Measurements from ENCODE around the gene MMP8. TPM values are rescaled to one million over a fixed set of nuclear protein-coding genes. Genes with fewer than 3 reads are reported as not detected.
"Not testable (repeated sequence)": the region's sequence is repeated elsewhere in the genome, so short reads cannot be mapped to it uniquely, and the experiment has no call there.

MMP8 gene
- total RNA-seq, 4 donors from 2014 or later, result 0.23 TPM; not detected in 3

DNA sequence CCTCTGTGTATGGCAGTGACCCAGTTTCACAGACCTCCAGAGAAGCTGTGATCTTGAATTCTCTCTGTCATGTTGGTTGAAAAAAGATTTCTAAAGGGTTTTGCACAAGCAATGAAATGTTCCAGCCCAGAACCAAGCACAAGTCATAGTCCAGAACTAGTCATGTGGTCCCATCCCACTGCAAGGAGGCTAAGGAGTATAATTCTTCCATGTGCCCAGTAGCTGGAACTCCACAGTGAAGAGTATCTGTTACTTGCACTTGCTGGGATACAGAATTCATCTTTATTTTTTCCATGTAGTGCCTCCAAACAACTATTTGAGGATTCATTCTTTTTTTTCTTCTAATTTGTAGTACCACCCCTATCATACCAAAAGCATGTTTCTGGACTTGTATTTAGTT, 9.9 kb upstream of the MMP8 start:
- ATAC-seq, result no peak
- H3K27ac ChIP-seq, result no peak overlapping the region
- no peaks in the 10 kb centered on the region for H3K36me3 ChIP-seq
- no peak overlapping the region for H3K4me3 ChIP-seq
- no peaks in the 10 kb centered on the region for H3K4me1 ChIP-seq
- H3K27me3 ChIP-seq, result no peaks in the 10 kb centered on the region
- TF ChIP-seq CTCF (IDR thresholded peaks at IDR 0.05) (no peak), POLR2AphosphoS5 (IDR thresholded peaks at IDR 0.05) (no peak), EP300 (IDR thresholded peaks at IDR 0.05) (no peak), POLR2A (IDR thresholded peaks at IDR 0.05) (no peak)
- no peaks in the 10 kb centered on the region for H3K9me3 ChIP-seq

DNA sequence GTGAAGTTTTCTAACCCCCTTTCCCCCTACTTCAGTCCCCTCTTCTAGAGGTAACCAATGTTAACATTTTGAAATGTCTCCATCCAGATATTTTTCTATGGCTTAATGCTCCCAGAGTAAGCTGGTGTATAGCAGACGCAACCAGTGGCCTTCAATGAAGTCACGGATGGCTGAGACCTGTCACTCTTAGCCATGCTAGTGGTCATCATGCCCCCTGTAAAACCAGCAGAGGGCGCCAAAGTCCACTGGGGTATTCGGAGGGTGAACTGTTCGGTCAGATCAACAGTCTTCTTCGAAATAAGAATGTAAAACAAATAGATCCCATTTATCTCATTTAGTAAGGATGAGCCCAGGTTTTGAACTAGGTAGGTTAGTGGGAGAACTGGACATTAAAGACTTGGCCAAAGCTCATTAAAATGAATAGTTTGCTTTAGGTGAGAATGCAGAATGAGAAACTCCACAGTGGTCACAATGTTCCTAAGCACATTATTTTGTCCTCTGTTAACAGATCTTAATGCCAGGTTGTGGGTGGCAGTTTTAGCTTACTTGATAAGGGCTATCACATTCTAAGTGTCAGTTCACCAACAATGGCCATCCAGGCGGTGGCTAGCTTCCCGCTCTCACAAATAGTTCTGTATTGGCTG, 8.6 kb upstream of the MMP8 start:
- Histone ChIP-seq H3K27ac (no peak overlapping the region), H3K27me3 (no peaks in the 10 kb centered on the region), H3K4me3 (no peak overlapping the region), H3K9me3 (no peaks in the 10 kb centered on the region), H3K36me3 (no peaks in the 10 kb centered on the region), H3K4me1 (no peaks in the 10 kb centered on the region)
- ATAC-seq, result no peak
- peak in 1 of 4 experiments; percentile 37 for TF ChIP-seq CTCF (IDR thresholded peaks at IDR 0.05)
- TF ChIP-seq POLR2AphosphoS5 (IDR thresholded peaks at IDR 0.05), result no peak
- WGBS, 2 donors (ENCODE audit: low coverage in 1 of 2), result 60 to 70% methylated on average over 7 to 8 of the region's 8 CpGs

GRCh38 chr11:102730944-102731343, 6.2 kb upstream of the MMP8 start:
- not testable (repeated sequence) for H3K9me3 ChIP-seq, H3K4me1 ChIP-seq, H3K36me3 ChIP-seq, H3K27ac ChIP-seq, ATAC-seq, H3K4me3 ChIP-seq, H3K27me3 ChIP-seq
- 36 to 64% methylated on average over 4 to 8 of the region's 8 CpGs for WGBS, 2 donors (ENCODE audit: low coverage in 1 of 2)

- no peaks in the 10 kb centered on the region for H3K36me3 ChIP-seq
- H3K27me3 ChIP-seq, result no peaks in the 10 kb centered on the region
- TF ChIP-seq POLR2AphosphoS5 (IDR thresholded peaks at IDR 0.05), result no peak
- TF ChIP-seq CTCF (IDR thresholded peaks at IDR 0.05), result no peak
- no peak for TF ChIP-seq POLR2A (IDR thresholded peaks at IDR 0.05)
- no peak for TF ChIP-seq EP300 (IDR thresholded peaks at IDR 0.05)
- no peak overlapping the region for H3K4me3 ChIP-seq
- 26 to 42% methylated on average over 9 of the region's 9 CpGs for WGBS, 2 donors (ENCODE audit: low coverage in 1 of 2)
- no peak overlapping the region for H3K27ac ChIP-seq
- no peak for ATAC-seq
- no peaks in the 10 kb centered on the region for H3K4me1 ChIP-seq
- H3K9me3 ChIP-seq, result no peaks in the 10 kb centered on the region
Measured at GRCh38 chr11:102729849-102730815, 5.4 kb upstream of the MMP8 start.

DNA sequence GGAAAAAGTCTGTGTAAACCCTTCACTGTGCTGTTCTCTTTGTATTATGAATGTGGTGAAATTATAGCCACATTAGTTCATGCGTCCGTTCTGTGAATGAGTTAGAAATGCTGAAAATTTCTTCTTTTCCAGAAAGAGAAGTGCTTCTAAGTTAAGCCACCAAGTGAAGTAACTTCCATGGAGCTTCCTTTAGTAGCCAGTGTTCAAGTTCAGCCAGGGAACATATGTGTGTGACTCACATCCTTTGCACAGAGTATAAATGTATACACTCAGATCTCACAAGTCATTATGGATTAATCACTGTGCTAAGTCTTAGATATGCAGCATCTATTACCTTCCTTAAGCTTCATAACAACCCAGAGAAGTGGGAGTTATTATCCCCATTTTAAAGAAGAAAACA, 3.1 kb upstream of the MMP8 start:
- Histone ChIP-seq H3K36me3 (no peaks in the 10 kb centered on the region), H3K4me3 (no peak overlapping the region), H3K27ac (no peak overlapping the region), H3K27me3 (no peaks in the 10 kb centered on the region), H3K9me3 (no peaks in the 10 kb centered on the region), H3K4me1 (no peaks in the 10 kb centered on the region)
- WGBS, 2 donors (ENCODE audit: low coverage in 1 of 2), result 73% methylated on average over 2 of the region's 2 CpGs; no CpG with 5 or more reads in 1 of the 2 donors
- TF ChIP-seq CTCF (IDR thresholded peaks at IDR 0.05) (no peak), POLR2AphosphoS5 (IDR thresholded peaks at IDR 0.05) (no peak), POLR2A (IDR thresholded peaks at IDR 0.05) (no peak), EP300 (IDR thresholded peaks at IDR 0.05) (no peak)
- ATAC-seq, result no peak
